Suppressor macrophage (primary cell): ENCODE data around the gene RNF114.
"Not testable (repeated sequence)": the region's sequence is repeated elsewhere in the genome, so short reads cannot be mapped to it uniquely, and the experiment has no call there.

ENCODE experiments used
- DNase-seq, 4 experiments: peaks; one replicate each; pipeline ENCODE4 v3.0.0-alpha.2; 2020 to 2022

Gene RNF114

GRCh38 chr20:49987015-49987867 is 51.0 kb downstream of the RNF114 start:
- no peak for DNase-seq

DNA sequence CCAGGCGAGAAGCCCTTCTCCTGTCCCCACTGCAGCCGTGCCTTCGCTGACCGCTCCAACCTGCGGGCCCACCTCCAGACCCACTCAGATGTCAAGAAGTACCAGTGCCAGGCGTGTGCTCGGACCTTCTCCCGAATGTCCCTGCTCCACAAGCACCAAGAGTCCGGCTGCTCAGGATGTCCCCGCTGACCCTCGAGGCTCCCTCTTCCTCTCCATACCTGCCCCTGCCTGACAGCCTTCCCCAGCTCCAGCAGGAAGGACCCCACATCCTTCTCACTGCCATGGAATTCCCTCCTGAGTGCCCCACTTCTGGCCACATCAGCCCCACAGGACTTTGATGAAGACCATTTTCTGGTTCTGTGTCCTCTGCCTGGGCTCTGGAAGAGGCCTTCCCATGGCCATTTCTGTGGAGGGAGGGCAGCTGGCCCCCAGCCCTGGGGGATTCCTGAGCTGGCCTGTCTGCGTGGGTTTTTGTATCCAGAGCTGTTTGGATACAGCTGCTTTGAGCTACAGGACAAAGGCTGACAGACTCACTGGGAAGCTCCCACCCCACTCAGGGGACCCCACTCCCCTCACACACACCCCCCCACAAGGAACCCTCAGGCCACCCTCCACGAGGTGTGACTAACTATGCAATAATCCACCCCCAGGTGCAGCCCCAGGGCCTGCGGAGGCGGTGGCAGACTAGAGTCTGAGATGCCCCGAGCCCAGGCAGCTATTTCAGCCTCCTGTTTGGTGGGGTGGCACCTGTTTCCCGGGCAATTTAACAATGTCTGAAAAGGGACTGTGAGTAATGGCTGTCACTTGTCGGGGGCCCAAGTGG is 51.9 kb downstream of the RNF114 start:
- no peak for DNase-seq

- peak; percentile 40 to 61 (median 52) for DNase-seq
Measured at GRCh38 chr20:49989234-49990065, 53.3 kb downstream of the RNF114 start.

- no peak for DNase-seq
Measured at GRCh38 chr20:49990271-49990720, 54.1 kb downstream of the RNF114 start.

DNA sequence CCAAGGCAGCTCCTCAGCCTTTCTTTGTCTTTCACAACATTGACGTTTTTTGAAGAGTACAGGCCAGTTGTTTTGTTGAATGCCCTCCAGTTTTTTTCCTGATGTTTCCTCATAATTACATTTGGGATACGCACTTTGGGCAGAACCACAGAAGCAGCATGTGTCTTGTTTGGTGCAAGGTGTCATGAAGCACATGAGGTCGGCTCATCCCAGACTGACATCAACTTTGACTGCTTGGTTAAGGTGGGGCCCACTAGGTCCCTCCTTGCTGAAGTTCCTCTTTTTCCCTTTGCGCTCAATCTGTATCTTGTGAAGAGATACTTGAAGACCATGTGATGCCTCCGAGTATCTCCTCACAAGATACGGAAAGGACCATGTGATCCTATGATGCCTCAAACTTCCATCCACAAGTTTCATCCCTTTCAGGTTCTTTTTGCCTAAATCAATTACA is 57.1 kb downstream of the RNF114 start:
- DNase-seq, result peak; percentile 69 to 89 (median 74)

GRCh38 chr20:49995586-49995985 is 59.4 kb downstream of the RNF114 start:
- no peak for DNase-seq

DNA sequence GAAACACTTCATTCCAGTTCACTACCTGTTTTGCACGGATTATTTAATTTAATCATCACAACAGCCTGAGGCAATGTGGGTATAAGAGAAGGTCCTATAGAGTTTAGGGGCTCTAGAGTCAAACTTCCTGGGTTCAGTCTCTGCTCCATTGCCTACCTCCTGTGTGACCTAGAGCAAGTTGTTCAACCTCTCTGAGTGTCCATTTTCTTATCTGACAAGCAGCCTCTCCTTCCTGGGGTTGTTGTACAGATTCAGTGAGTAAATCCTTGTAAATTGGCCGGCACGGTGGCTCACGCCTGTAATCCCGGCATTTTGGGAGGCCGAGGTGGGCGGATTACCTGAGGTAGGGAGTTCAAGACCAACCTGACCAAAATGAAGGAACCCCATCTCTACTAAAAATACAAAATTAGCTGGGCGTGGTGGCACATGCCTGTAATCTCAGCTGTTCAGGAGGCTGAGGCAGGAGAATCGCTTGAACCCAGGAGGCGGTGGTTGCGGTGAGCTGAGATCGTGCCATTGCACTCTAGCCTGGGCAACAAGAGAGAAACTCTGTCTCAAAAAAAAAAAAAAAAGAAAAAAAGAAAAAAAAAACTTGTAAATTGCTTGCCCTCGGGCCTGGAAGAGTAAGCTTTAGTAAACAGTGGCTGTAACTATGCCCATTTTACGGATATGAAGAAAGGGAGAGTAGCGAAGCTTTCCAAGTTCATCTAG is 62.4 kb downstream of the RNF114 start:
- not testable (repeated sequence) for DNase-seq

DNA sequence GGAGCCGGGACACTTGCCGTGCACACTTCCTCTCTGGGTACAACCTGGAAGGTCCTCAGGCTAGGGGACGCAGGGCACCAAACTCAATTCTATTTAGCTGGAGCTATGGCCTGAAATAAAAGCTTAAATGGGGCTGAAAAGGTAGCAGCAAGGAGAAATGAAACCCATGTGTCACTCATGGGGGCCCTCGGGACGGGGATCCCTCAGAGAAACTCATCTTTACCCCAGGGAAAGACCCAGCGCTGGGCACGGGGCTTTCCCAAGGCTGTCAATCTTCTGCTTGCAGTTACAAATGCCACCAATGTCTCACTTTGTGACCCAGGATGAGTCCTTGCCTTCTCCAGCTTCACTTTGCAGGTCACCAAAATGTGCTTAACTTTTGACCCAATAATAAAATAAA is 63.1 kb downstream of the RNF114 start:
- peak; percentile 22 to 54 (median 40) for DNase-seq

DNA sequence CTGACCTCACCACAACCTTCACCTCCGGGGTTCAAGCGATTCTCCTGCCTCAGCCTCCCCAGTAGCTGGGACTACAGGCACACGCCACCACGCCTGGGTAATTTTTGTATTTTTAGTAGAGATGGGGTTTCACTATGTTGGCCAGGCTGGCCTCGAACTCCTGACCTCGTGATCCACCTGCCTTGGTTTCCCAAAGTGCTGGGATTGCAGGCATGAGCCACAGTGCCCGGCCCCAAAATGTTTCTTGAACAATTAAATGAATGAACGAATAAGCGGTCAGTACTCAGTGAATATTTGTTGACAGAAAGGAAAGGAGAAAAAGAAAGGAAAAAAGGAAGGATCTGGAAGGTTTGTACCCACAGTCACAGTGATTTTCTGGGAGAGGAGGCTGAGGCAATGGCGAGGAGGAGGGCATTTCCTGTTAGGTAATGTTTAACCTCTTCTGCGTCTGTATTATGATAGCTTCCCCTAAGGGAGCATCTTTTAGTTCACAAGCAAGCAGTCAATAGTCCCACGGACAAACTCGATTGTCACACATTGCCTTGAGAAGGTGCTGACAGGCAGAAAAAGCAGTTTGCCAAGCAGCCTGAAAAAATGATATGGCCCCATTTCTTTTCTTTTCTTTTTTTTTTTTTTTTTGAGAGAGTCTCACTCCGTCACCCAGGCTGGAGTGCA is 64.5 kb downstream of the RNF114 start:
- DNase-seq, result peak; percentile 67 to 91 (median 71)

- no peak for DNase-seq
Measured at GRCh38 chr20:50001784-50002311, 65.7 kb downstream of the RNF114 start.

GRCh38 chr20:50003253-50003656 is 67.1 kb downstream of the RNF114 start:
- DNase-seq, result peak; percentile 77 to 95 (median 82)
